A673 (cell line): Measurements from ENCODE around the gene POLR1G.

ENCODE experiments used
- EZH2 ChIP-seq: fragments of 200-600 bp; sonication (generic); IDR thresholded peaks from 2 replicates; pipeline ENCODE4 v1.6.1; 2017; ENCODE audit warnings: borderline replicate concordance, low read depth, mild to moderate bottlenecking, mixed read lengths, antibody characterized with exemption, low read length; ENCODE audit not compliant: poor library complexity, severe bottlenecking
- TF ChIP-seq, protein P1 (sequence below): fragments of 300-800, 200-600 bp; sonication (generic); conservative IDR thresholded peaks from 2 replicates; pipeline ENCODE4 v1.5.1; 2017; ENCODE audit warnings: low read depth, mild to moderate bottlenecking, antibody characterized with exemption, low read length, moderate library complexity, mixed read lengths

DNA sequence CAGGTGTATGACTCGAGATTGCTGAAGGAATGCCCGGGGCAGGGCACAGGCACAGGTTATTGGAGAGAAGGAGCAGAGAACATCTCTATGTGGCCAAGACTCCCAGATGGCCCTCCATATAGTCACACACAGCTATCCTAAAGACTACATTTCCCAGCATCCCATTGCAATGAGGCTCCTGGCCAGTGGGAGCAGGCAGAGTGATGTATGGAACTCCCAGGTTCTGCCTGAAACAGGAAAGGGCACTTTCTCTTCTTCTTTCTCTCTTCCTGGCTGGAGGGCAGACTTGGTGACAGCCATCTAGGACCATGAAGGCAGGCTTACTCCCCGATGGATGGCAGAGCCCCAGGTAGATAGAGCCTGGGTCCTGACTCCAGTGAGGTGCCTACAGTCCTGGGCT lies 15.1 kb upstream of the POLR1G start:
- TF ChIP-seq, protein P1, sequence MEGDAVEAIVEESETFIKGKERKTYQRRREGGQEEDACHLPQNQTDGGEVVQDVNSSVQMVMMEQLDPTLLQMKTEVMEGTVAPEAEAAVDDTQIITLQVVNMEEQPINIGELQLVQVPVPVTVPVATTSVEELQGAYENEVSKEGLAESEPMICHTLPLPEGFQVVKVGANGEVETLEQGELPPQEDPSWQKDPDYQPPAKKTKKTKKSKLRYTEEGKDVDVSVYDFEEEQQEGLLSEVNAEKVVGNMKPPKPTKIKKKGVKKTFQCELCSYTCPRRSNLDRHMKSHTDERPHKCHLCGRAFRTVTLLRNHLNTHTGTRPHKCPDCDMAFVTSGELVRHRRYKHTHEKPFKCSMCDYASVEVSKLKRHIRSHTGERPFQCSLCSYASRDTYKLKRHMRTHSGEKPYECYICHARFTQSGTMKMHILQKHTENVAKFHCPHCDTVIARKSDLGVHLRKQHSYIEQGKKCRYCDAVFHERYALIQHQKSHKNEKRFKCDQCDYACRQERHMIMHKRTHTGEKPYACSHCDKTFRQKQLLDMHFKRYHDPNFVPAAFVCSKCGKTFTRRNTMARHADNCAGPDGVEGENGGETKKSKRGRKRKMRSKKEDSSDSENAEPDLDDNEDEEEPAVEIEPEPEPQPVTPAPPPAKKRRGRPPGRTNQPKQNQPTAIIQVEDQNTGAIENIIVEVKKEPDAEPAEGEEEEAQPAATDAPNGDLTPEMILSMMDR = no peak
- no peak for TF ChIP-seq EZH2
